ENCODE measurements around the gene RABEPK. TPM values are rescaled to one million over a fixed set of nuclear protein-coding genes. Genes with fewer than 3 reads are reported as not detected.

Gene RABEPK
- total RNA-seq, 1 experiment from 2014 or later = 43.6 TPM

DNA sequence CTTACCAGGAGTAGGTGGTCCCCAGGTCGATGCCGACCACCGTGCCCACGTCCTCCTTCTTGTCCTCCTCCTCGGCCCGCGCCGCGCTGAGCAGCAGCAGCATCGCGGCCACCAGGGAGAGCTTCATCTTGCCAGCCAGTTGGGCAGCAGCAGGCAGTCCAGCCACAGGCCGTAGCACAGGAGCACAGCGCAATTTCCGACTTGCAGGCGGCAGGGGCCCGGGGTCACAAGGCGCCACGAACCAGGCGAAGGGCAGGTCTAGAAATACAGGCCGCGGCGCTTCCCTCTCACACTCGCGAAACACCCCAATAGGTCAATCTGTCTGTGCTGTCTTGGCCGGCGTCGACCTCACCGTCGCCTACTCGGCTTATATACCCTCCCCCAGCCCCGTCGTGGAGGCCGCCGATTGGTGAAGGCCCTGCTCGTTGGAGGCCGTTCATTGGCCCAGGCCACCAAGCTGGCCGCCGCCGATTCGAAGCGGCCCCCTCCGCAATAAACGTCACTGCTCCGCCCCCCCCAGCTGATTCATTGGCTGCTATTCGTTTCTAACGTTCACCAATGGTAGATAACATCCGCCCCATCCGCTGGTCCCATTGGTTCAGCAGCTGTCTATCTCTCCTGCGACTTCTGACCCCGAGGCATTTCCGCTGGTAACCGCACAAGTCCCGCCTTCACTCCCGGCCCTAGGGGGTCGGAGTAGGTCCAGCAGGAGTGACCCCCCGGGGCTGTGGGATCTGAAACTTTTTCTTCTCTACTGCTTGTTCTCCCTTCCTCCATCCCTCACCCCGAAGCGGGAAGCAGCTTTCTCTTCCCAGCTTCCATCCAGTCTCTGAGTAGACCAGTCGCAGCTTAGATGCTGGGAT, 40.9 kb downstream of the RABEPK start, which contains the start of gene HSPA5:
Gene HSPA5, minus strand, starts transcription at position 344 of the 863 bp plus-strand sequence. Its CDS starts 217 bp downstream, at position 127.
- Histone ChIP-seq H3K9me3 (ENCODE audit: low read depth, low read length, poor library complexity, severe bottlenecking) (no peaks in the 10 kb centered on the region), H3K27me3 (replicated peaks; ENCODE audit: insufficient read depth, low read depth, low read length, poor library complexity) (no peaks in the 10 kb centered on the region), H3K36me3 (ENCODE audit: insufficient read depth, low read length, poor library complexity, severe bottlenecking) (peaks cover 44% of the 10 kb centered on the region), H3K4me1 (ENCODE audit: insufficient read depth, low read length, poor library complexity, severe bottlenecking) (peaks cover 33% of the 10 kb centered on the region), H3K27ac (ENCODE audit: low read depth, low read length, poor library complexity, severe bottlenecking) (peak within 1 kb of the TSS; percentile 93), H3K4me3 (ENCODE audit: low read depth, low read length, poor library complexity, severe bottlenecking) (peak within 1 kb of the TSS; percentile 93)
- peak; percentile 100 for DNase-seq (ENCODE audit: low spot score)
- intact Hi-C loops (cut with micrococcal nuclease; ENCODE audit: unreplicated experiment) = loop anchor here (2.0 to 5.0 kb wide), 2 partner anchors 20 to 126 kb away; partner anchors contain the start of gene GAPVD1
- TF ChIP-seq, protein P1, sequence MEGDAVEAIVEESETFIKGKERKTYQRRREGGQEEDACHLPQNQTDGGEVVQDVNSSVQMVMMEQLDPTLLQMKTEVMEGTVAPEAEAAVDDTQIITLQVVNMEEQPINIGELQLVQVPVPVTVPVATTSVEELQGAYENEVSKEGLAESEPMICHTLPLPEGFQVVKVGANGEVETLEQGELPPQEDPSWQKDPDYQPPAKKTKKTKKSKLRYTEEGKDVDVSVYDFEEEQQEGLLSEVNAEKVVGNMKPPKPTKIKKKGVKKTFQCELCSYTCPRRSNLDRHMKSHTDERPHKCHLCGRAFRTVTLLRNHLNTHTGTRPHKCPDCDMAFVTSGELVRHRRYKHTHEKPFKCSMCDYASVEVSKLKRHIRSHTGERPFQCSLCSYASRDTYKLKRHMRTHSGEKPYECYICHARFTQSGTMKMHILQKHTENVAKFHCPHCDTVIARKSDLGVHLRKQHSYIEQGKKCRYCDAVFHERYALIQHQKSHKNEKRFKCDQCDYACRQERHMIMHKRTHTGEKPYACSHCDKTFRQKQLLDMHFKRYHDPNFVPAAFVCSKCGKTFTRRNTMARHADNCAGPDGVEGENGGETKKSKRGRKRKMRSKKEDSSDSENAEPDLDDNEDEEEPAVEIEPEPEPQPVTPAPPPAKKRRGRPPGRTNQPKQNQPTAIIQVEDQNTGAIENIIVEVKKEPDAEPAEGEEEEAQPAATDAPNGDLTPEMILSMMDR (conservative IDR thresholded peaks at IDR 0.05; ENCODE audit: low read depth, low read length) = 0 out of 2 replicates have a peak, but pooled peaks have one; percentile 21
- TF ChIP-seq EZH2 (IDR thresholded peaks at IDR 0.05; ENCODE audit: borderline replicate concordance, low read depth, low read length, poor library complexity, severe bottlenecking) = no peak
- ChIA-PET POLR2A (ENCODE audit: low non-redundant PET) (interaction anchor here (0.5 to 0.9 kb wide), 3 partner anchors 11 to 1051 kb away, joined by 3 to 20 read pairs (median 3); no protein-coding TSS in a partner anchor), CTCF (no interaction called here)
- TSS peak; percentile 51 for BruUV-seq (replicated peaks)

DNA sequence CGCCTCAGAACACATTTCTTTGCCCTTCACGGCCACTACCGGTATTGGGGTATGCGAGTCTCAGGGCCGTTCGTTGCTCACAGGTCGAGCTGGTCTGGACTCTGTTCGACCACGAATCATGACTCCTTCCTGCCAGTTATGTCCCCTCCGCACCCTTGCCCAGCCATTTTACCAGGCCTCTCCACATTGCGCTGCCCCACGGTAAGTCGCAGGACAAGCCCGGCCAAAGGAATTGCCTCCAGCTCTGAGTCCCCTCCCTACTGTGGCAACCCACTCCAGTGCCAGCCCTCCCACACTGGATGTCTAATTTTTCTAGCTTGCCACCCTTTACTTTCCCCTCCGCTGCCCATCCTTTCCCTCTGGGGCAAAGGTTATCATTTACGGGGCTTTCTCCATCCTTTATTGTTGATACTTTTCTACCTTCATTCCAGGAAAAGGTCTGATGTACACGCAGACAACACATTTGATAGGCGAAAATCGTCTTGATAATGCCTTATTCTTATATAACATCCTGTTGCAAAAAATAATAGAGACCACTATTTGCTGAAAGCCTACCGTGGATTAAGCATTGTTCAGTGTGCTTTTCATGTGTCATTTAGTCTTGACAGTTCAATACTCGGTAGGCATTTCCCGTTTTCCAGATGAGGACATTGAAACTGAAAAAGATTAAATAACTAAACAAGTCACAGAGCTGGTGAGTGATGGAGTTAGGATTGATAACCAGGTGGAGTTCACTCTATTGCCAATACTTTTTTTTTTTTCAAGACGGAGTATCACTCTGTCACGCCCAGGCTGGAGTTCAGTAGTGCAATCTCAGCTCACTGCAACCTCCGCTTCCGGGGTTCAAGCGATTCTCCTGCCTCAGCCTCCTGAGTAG, 41.8 kb downstream of the RABEPK start:
- Histone ChIP-seq H3K4me3 (ENCODE audit: low read depth, low read length, poor library complexity, severe bottlenecking) (peak overlapping the region; percentile 93), H3K27ac (ENCODE audit: low read depth, low read length, poor library complexity, severe bottlenecking) (peak overlapping the region; percentile 93), H3K9me3 (ENCODE audit: low read depth, low read length, poor library complexity, severe bottlenecking) (no peaks in the 10 kb centered on the region), H3K4me1 (ENCODE audit: insufficient read depth, low read length, poor library complexity, severe bottlenecking) (peaks cover 31% of the 10 kb centered on the region), H3K27me3 (replicated peaks; ENCODE audit: insufficient read depth, low read depth, low read length, poor library complexity) (no peaks in the 10 kb centered on the region), H3K36me3 (ENCODE audit: insufficient read depth, low read length, poor library complexity, severe bottlenecking) (peaks cover 35% of the 10 kb centered on the region)
- TF ChIP-seq, protein P1 (conservative IDR thresholded peaks at IDR 0.05; ENCODE audit: low read depth, low read length) = no peak
- TF ChIP-seq EZH2 (IDR thresholded peaks at IDR 0.05; ENCODE audit: borderline replicate concordance, low read depth, low read length, poor library complexity, severe bottlenecking) = no peak
- DNase-seq (ENCODE audit: low spot score) = peak; percentile 42
- intact Hi-C loops (cut with micrococcal nuclease; ENCODE audit: unreplicated experiment) = loop anchor here (2.0 to 5.0 kb wide), 2 partner anchors 19 to 125 kb away; partner anchors contain the start of gene GAPVD1
- CTCF ChIA-PET = interaction anchor here (0.6 kb wide), 1 partner anchor 14 kb away, joined by 5 read pairs; no protein-coding TSS in a partner anchor
- BruUV-seq (replicated peaks) = TSS peak; percentile 94
- POLR2A ChIA-PET (ENCODE audit: low non-redundant PET) = interaction anchor here (0.5 to 0.9 kb wide), 3 partner anchors 12 to 1051 kb away, joined by 3 to 20 read pairs (median 3); no protein-coding TSS in a partner anchor

DNA sequence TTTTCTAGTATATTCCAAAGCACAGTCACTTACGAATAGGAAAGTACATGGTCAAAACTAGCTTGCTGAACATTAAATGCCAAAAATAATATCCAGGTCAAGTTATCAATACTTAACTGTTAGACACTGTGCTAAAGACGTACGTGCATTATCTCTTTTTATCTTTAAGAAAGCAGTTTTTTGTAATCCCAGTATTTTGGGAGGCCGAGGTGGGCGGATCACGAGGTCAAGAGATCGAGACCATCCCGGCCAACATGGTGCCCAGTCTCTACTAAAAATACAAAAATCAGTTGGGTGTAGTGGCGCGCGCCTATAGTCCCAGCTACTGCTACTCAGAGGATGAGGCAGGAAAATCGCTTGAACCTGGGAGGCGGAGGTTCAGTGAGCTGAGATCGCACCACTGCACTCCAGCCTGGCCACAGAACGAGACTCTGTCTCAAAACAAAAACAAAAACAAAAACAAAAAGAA, 43.5 kb downstream of the RABEPK start:
- DNase-seq (ENCODE audit: low spot score) = no peak
- ChIA-PET CTCF (no interaction called here), POLR2A (ENCODE audit: low non-redundant PET) (interaction anchor here (0.7 kb wide), 1 partner anchor 48 kb away, joined by 3 read pairs; no protein-coding TSS in a partner anchor)
- TF ChIP-seq, protein P1 (conservative IDR thresholded peaks at IDR 0.05; ENCODE audit: low read depth, low read length) = no peak
- no peak for TF ChIP-seq EZH2 (IDR thresholded peaks at IDR 0.05; ENCODE audit: borderline replicate concordance, low read depth, low read length, poor library complexity, severe bottlenecking)
- Histone ChIP-seq H3K27ac (ENCODE audit: low read depth, low read length, poor library complexity, severe bottlenecking) (peak overlapping the region; percentile 66), H3K36me3 (ENCODE audit: insufficient read depth, low read length, poor library complexity, severe bottlenecking) (peaks cover 18% of the 10 kb centered on the region), H3K4me3 (ENCODE audit: low read depth, low read length, poor library complexity, severe bottlenecking) (no peak overlapping the region), H3K9me3 (ENCODE audit: low read depth, low read length, poor library complexity, severe bottlenecking) (no peaks in the 10 kb centered on the region), H3K4me1 (ENCODE audit: insufficient read depth, low read length, poor library complexity, severe bottlenecking) (peaks cover 15% of the 10 kb centered on the region), H3K27me3 (replicated peaks; ENCODE audit: insufficient read depth, low read depth, low read length, poor library complexity) (no peaks in the 10 kb centered on the region)
- BruUV-seq (replicated peaks) = no TSS peak
- intact Hi-C loops (cut with micrococcal nuclease; ENCODE audit: unreplicated experiment) = loop anchor here (5.0 kb wide), 1 partner anchor 123 kb away; no protein-coding TSS in a partner anchor

Measured in A673 (cell line).